ENCODE data around the gene TAT. TPM values are rescaled to one million over a fixed set of nuclear protein-coding genes. Genes with fewer than 3 reads are reported as not detected.

Gene TAT
- total and polyA plus RNA-seq, 10 of the 15 experiments (the other 5 are each of a cell fraction or from before 2014, with no cell fraction given) = 0.01 to 0.44 (median 0.09) TPM; not detected in 4

GRCh38 chr16:71567931-71568330 is 9.0 kb downstream of the TAT start (continued):
- TF ChIP-seq ZBTB40 (IDR thresholded peaks at IDR 0.05; ENCODE audit: borderline replicate concordance) (no peak), MYB (IDR thresholded peaks at IDR 0.05; ENCODE audit: borderline replicate concordance, low read depth, low read length) (no peak), NFYB (IDR thresholded peaks at IDR 0.05; ENCODE audit: insufficient read depth, low read depth, low read length) (no peak), TCF7 (IDR thresholded peaks at IDR 0.05; ENCODE audit: borderline replicate concordance) (no peak), PKNOX1 (IDR thresholded peaks at IDR 0.05) (no peak)
